GM21529 (cell line): ENCODE data around the gene BPNT1.

ENCODE experiments used
- ATAC-seq: cut with Tn5 transposase; IDR thresholded peaks from one replicate; pipeline ENCODE4 v1.9.1; 2021; ENCODE audit not compliant: unreplicated experiment

The BPNT1 gene

DNA sequence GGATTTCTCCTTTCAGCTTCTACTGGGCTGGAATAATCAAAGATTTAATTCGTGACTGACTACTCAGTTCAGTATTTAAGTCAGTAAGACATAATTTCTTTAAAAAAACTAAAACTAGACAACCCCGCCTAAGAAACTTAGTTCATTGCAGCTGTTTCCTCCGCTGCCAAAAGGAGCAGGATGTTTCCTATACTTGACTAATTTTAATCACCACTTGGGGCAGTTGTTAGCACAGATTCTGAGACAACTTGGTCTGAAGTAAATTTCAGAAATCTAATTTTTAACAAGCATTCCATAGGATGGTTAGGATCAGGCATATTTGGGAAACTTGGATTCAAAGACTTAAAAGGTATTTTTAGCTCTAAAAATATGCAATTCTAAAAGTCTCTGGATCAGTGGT is 77.3 kb downstream of the BPNT1 start:
- ATAC-seq: no peak

DNA sequence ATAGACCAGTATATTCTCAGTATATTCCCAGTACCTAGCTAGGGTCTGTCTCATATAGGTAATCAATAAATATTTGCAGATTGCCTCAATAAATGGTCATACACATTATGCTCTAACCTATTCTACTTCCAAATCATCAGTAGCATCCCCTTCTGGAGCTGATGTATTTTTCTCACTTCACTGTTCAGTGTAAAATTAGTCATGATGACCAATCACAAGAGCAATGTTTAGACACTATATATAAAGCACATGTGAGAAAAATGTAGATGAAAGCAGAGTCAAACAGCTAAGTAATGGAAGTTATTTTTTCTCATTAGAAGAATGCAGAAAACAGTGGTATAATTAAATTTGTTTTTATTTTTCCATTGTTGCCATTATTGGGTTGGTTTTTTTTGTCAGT is 78.0 kb downstream of the BPNT1 start:
- ATAC-seq: no peak
